Measurements from ENCODE around the gene NDRG3. TPM values are rescaled to one million over a fixed set of nuclear protein-coding genes. Genes with fewer than 3 reads are reported as not detected.
A peak's percentile ranks its signal among the peaks of the same experiment; 100 is the strongest.

The NDRG3 gene
- polyA plus RNA-seq, 1 of the 3 experiments (the other 2 are of a cell fraction): 20.5 TPM

DNA sequence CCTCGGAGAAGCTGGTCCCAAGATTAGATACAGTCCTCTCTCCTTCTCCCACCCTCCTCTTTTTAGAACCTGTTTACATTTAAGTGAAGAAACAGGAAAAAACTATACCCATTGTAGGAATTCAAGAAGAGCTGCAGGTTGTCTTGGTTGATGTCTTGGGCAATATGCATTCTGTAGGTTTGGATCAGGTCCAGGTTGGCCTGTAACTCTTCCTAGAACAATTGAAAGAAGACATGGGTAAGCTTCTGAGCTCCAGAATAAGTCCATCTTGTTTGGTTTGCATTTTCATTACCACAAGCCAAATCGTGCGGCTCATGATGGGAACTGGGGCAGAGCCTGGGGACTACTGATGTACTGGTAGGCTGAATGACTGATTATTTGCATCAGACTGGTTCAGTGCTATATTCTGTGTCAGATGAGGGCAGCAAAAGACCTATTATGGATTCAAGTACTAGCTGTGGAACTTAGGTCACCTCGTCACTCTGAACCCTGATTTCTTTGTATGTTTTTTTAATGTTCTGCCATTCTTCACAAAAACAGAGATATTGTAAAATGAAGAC lies 79.6 kb downstream of the NDRG3 start:
- Histone ChIP-seq H3K4me2 (no peak overlapping the region), H3K27ac (ENCODE audit: low read depth in 2 of 2, low read length in 1 of 2) (no peak overlapping the region), H4K20me1 (ENCODE audit: insufficient read depth) (no peaks in the 10 kb centered on the region), H3K9ac (no peak overlapping the region), H3K27me3 (ENCODE audit: insufficient read depth) (no peaks in the 10 kb centered on the region), H3K9me2 (no peaks in the 10 kb centered on the region), H3F3A (replicated peaks; ENCODE audit: insufficient read depth) (no peaks in the 10 kb centered on the region), H2AFZ (ENCODE audit: low read depth) (no peak overlapping the region), H3K9me3 (no peaks in the 10 kb centered on the region), H3K4me3 (ENCODE audit: low read depth in 2 of 2, low read length in 1 of 2) (no peak overlapping the region), H3K36me3 (replicated peaks in 1 of 2; ENCODE audit: control insufficient read depth in 1 of 2, insufficient read depth in 2 of 2, low read length in 1 of 2) (peaks cover 6 to 8% of the 10 kb centered on the region in 2 experiments), H3K79me2 (ENCODE audit: insufficient read depth) (no peaks in the 10 kb centered on the region), H3K4me1 (ENCODE audit: control insufficient read depth in 1 of 2, insufficient read depth in 2 of 2, low read depth in 1 of 2, low read length in 1 of 2) (no peaks in the 10 kb centered on the region)
- TF ChIP-seq SMC3 (IDR thresholded peaks at IDR 0.05; ENCODE audit: low read depth, low read length): peak; percentile 12; the same call in 1 of the 2 replicates
- no peak for TF ChIP-seq TAF1 (IDR thresholded peaks at IDR 0.05; ENCODE audit: borderline replicate concordance, low read depth, low read length)
- TF ChIP-seq RAD21 (IDR thresholded peaks at IDR 0.05; ENCODE audit: low read length): peak; percentile 52
- TF ChIP-seq, protein P1, sequence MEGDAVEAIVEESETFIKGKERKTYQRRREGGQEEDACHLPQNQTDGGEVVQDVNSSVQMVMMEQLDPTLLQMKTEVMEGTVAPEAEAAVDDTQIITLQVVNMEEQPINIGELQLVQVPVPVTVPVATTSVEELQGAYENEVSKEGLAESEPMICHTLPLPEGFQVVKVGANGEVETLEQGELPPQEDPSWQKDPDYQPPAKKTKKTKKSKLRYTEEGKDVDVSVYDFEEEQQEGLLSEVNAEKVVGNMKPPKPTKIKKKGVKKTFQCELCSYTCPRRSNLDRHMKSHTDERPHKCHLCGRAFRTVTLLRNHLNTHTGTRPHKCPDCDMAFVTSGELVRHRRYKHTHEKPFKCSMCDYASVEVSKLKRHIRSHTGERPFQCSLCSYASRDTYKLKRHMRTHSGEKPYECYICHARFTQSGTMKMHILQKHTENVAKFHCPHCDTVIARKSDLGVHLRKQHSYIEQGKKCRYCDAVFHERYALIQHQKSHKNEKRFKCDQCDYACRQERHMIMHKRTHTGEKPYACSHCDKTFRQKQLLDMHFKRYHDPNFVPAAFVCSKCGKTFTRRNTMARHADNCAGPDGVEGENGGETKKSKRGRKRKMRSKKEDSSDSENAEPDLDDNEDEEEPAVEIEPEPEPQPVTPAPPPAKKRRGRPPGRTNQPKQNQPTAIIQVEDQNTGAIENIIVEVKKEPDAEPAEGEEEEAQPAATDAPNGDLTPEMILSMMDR (IDR thresholded peaks at IDR 0.05): peak; percentile 17
- 98% methylated on average over 4 of the region's 4 CpGs for WGBS (ENCODE audit: low lambda C conversion rate)
- DNase-seq: no peak
- ChIA-PET POLR2A (no interaction called here), CTCF (interaction anchor here (0.6 to 2.5 kb wide), 9 partner anchors 10 to 221 kb away, joined by 3 to 10 read pairs (median 3); no protein-coding TSS in a partner anchor)

DNA sequence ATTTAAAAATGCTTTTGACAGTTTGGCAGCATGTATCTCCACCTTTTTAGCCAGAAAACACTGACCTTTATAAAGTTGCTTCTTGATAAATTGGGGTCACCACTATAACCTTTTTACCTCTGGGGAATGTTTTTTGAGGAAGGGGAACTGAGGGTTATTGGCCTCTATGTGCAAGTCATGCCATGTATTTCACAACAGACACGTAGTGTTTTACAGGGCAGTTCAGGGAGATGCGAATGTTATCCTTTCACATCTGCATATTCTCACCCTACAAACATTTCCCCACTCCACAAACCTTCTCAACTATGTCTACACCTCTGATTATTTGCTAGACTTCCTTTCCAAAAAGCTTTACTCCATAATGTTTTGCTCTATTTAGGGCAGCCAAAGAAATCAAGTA lies 82.9 kb downstream of the NDRG3 start:
- no peaks in the 10 kb centered on the region for H3K9me2 ChIP-seq
- no peak overlapping the region for H3K9ac ChIP-seq
- no peak for DNase-seq
- TF ChIP-seq TEAD4 (IDR thresholded peaks at IDR 0.05; ENCODE audit: borderline replicate concordance, insufficient read depth) (no peak), FOXM1 (IDR thresholded peaks at IDR 0.05; ENCODE audit: low read depth) (no peak), SIN3A (IDR thresholded peaks at IDR 0.05; ENCODE audit: borderline replicate concordance, low read depth, low read length) (no peak), EZH2phosphoT487 (IDR thresholded peaks at IDR 0.05; ENCODE audit: borderline replicate concordance, low read depth) (no peak), RAD21 (IDR thresholded peaks at IDR 0.05; ENCODE audit: low read length) (no peak), JUND (IDR thresholded peaks at IDR 0.05) (no peak)
- TF ChIP-seq, protein P2, sequence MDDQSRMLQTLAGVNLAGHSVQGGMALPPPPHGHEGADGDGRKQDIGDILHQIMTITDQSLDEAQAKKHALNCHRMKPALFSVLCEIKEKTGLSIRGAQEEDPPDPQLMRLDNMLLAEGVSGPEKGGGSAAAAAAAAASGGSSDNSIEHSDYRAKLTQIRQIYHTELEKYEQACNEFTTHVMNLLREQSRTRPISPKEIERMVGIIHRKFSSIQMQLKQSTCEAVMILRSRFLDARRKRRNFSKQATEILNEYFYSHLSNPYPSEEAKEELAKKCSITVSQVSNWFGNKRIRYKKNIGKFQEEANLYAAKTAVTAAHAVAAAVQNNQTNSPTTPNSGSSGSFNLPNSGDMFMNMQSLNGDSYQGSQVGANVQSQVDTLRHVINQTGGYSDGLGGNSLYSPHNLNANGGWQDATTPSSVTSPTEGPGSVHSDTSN (IDR thresholded peaks at IDR 0.05): no peak
- TF ChIP-seq, protein P3, sequence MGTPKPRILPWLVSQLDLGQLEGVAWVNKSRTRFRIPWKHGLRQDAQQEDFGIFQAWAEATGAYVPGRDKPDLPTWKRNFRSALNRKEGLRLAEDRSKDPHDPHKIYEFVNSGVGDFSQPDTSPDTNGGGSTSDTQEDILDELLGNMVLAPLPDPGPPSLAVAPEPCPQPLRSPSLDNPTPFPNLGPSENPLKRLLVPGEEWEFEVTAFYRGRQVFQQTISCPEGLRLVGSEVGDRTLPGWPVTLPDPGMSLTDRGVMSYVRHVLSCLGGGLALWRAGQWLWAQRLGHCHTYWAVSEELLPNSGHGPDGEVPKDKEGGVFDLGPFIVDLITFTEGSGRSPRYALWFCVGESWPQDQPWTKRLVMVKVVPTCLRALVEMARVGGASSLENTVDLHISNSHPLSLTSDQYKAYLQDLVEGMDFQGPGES (IDR thresholded peaks at IDR 0.05; ENCODE audit: low read depth, low read length): no peak
- TF ChIP-seq, protein P4, sequence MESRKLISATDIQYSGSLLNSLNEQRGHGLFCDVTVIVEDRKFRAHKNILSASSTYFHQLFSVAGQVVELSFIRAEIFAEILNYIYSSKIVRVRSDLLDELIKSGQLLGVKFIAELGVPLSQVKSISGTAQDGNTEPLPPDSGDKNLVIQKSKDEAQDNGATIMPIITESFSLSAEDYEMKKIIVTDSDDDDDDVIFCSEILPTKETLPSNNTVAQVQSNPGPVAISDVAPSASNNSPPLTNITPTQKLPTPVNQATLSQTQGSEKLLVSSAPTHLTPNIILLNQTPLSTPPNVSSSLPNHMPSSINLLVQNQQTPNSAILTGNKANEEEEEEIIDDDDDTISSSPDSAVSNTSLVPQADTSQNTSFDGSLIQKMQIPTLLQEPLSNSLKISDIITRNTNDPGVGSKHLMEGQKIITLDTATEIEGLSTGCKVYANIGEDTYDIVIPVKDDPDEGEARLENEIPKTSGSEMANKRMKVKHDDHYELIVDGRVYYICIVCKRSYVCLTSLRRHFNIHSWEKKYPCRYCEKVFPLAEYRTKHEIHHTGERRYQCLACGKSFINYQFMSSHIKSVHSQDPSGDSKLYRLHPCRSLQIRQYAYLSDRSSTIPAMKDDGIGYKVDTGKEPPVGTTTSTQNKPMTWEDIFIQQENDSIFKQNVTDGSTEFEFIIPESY (IDR thresholded peaks at IDR 0.05; ENCODE audit: borderline replicate concordance, low read depth): no peak
- H2AFZ ChIP-seq (ENCODE audit: low read depth): no peak overlapping the region
- 93% methylated on average over 2 of the region's 2 CpGs for WGBS (ENCODE audit: low lambda C conversion rate)
- H4K20me1 ChIP-seq (ENCODE audit: insufficient read depth): no peaks in the 10 kb centered on the region
- no peaks in the 10 kb centered on the region for H3F3A ChIP-seq (replicated peaks; ENCODE audit: insufficient read depth)
- H3K27ac ChIP-seq (ENCODE audit: low read depth in 2 of 2, low read length in 1 of 2): no peak overlapping the region
- H3K27me3 ChIP-seq (ENCODE audit: insufficient read depth): no peaks in the 10 kb centered on the region
- POLR2A ChIA-PET: no interaction called here
- no peak overlapping the region for H3K4me3 ChIP-seq (ENCODE audit: low read depth in 2 of 2, low read length in 1 of 2)
- H3K4me2 ChIP-seq: no peak overlapping the region
- peaks cover 9 to 10% of the 10 kb centered on the region in 2 experiments for H3K36me3 ChIP-seq (replicated peaks in 1 of 2; ENCODE audit: control insufficient read depth in 1 of 2, insufficient read depth in 2 of 2, low read length in 1 of 2)
- no peaks in the 10 kb centered on the region for H3K79me2 ChIP-seq (ENCODE audit: insufficient read depth)
- no peaks in the 10 kb centered on the region for H3K9me3 ChIP-seq
- no peaks in the 10 kb centered on the region for H3K4me1 ChIP-seq (ENCODE audit: control insufficient read depth in 1 of 2, insufficient read depth in 2 of 2, low read depth in 1 of 2, low read length in 1 of 2)
- CTCF ChIA-PET: no interaction called here
